ENCODE measurements around the gene ERG28. TPM values are rescaled to one million over a fixed set of nuclear protein-coding genes. Genes with fewer than 3 reads are reported as not detected.

ERG28 gene
- total and polyA plus RNA-seq, 2 of the 13 experiments (the other 11 are each of a cell fraction or from before 2014, with no cell fraction given) = 27.3 to 32.3 TPM

DNA sequence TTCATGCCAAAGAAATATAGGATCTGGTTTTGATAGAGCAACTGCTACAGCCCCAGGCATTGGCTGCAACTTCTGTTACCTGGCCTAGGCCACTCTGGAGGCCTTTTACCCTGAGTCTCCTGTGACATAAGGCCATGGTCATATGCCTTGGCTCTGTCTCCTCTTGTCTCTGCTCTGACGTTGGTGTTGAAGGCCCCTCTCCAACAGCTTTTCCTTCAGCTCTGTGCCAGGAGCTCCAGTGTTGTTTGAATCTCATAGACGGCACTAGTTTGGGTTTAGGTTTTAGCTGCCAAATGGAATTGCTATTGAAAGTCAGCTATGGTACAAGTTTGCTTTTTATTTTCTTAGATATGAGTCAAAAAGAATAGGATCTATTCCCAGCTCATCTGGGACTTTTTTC is 41.4 kb upstream of the ERG28 start:
- DNase-seq (ENCODE audit: low spot score) (no peak), ATAC-seq (no peak), FAIRE-seq (no peak)
- Histone ChIP-seq H3K9me3 (ENCODE audit: low read length) (no peaks in the 10 kb centered on the region), H3K4me3 (replicated peaks in 1 of 3; ENCODE audit: insufficient read depth in 1 of 3, low read depth in 2 of 3, low read length in 3 of 3) (no peak overlapping the region), H3K27me3 (ENCODE audit: control insufficient read depth in 1 of 2, insufficient read depth in 2 of 2, low read length in 2 of 2) (no peaks in the 10 kb centered on the region), H3K4me2 (ENCODE audit: low read depth, low read length) (no peak overlapping the region), H3K27ac (ENCODE audit: extremely low read length, insufficient read depth, low read length) (no peak overlapping the region), H3K79me2 (ENCODE audit: insufficient read depth, low read length) (no peaks in the 10 kb centered on the region), H3K9ac (ENCODE audit: insufficient read depth, low read depth, low read length) (no peak overlapping the region), H3K36me3 (replicated peaks in 1 of 2; ENCODE audit: control insufficient read depth in 1 of 2, insufficient read depth in 2 of 2, low read length in 2 of 2) (peaks cover 8 to 47% of the 10 kb centered on the region in 2 experiments; a peak in 4 of 5 replicates), H2AFZ (ENCODE audit: low read length) (no peak overlapping the region), H4K20me1 (ENCODE audit: insufficient read depth, low read length) (no peaks in the 10 kb centered on the region), H3K4me1 (ENCODE audit: insufficient read depth, low read length) (no peaks in the 10 kb centered on the region)
- CTCF ChIA-PET (ENCODE audit: low intra/inter-chr PET ratio, low total read pairs) = no interaction called here
- POLR2A ChIA-PET = no interaction called here
- WGBS (ENCODE audit: low lambda C conversion rate) = 100% methylated on average over 2 of the region's 2 CpGs
- intact Hi-C loops (cut with micrococcal nuclease; ENCODE audit: unreplicated experiment) (no loop called here), in situ Hi-C loops (cut with HindIII; ENCODE audit: extremely low pct_ligation_motif_present, low pct_unique_long_range_greater_than_20kb) (loop anchor here (25.0 kb wide), 1 partner anchor 685 kb away; the partner anchor contains the start of gene ESRRB)
- BruUV-seq (replicated peaks) = no TSS peak
- TF ChIP-seq, protein P1, sequence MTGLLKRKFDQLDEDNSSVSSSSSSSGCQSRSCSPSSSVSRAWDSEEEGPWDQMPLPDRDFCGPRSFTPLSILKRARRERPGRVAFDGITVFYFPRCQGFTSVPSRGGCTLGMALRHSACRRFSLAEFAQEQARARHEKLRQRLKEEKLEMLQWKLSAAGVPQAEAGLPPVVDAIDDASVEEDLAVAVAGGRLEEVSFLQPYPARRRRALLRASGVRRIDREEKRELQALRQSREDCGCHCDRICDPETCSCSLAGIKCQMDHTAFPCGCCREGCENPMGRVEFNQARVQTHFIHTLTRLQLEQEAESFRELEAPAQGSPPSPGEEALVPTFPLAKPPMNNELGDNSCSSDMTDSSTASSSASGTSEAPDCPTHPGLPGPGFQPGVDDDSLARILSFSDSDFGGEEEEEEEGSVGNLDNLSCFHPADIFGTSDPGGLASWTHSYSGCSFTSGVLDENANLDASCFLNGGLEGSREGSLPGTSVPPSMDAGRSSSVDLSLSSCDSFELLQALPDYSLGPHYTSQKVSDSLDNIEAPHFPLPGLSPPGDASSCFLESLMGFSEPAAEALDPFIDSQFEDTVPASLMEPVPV (CRISPR knock-in tag; IDR thresholded peaks at IDR 0.05) = no peak
- TF ChIP-seq GMEB2 (CRISPR knock-in tag; IDR thresholded peaks at IDR 0.05; ENCODE audit: low read depth) = no peak
- no peak for TF ChIP-seq ZNF30 (CRISPR knock-in tag; IDR thresholded peaks at IDR 0.05)
- no peak for TF ChIP-seq ZNF709 (CRISPR knock-in tag; IDR thresholded peaks at IDR 0.05)
- TF ChIP-seq ZNF510 (CRISPR knock-in tag; IDR thresholded peaks at IDR 0.05; ENCODE audit: low read depth) = no peak
- TF ChIP-seq, protein P2, sequence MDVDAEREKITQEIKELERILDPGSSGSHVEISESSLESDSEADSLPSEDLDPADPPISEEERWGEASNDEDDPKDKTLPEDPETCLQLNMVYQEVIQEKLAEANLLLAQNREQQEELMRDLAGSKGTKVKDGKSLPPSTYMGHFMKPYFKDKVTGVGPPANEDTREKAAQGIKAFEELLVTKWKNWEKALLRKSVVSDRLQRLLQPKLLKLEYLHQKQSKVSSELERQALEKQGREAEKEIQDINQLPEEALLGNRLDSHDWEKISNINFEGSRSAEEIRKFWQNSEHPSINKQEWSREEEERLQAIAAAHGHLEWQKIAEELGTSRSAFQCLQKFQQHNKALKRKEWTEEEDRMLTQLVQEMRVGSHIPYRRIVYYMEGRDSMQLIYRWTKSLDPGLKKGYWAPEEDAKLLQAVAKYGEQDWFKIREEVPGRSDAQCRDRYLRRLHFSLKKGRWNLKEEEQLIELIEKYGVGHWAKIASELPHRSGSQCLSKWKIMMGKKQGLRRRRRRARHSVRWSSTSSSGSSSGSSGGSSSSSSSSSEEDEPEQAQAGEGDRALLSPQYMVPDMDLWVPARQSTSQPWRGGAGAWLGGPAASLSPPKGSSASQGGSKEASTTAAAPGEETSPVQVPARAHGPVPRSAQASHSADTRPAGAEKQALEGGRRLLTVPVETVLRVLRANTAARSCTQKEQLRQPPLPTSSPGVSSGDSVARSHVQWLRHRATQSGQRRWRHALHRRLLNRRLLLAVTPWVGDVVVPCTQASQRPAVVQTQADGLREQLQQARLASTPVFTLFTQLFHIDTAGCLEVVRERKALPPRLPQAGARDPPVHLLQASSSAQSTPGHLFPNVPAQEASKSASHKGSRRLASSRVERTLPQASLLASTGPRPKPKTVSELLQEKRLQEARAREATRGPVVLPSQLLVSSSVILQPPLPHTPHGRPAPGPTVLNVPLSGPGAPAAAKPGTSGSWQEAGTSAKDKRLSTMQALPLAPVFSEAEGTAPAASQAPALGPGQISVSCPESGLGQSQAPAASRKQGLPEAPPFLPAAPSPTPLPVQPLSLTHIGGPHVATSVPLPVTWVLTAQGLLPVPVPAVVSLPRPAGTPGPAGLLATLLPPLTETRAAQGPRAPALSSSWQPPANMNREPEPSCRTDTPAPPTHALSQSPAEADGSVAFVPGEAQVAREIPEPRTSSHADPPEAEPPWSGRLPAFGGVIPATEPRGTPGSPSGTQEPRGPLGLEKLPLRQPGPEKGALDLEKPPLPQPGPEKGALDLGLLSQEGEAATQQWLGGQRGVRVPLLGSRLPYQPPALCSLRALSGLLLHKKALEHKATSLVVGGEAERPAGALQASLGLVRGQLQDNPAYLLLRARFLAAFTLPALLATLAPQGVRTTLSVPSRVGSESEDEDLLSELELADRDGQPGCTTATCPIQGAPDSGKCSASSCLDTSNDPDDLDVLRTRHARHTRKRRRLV (CRISPR knock-in tag; IDR thresholded peaks at IDR 0.05) = no peak
- TF ChIP-seq BORCS8-MEF2B (CRISPR knock-in tag; IDR thresholded peaks at IDR 0.05) = no peak
- TF ChIP-seq ZBTB33 (CRISPR knock-in tag; IDR thresholded peaks at IDR 0.05) = no peak
- no peak for TF ChIP-seq ZBTB43 (CRISPR knock-in tag; conservative IDR thresholded peaks at IDR 0.05)
- no peak for TF ChIP-seq ETV5 (CRISPR knock-in tag; IDR thresholded peaks at IDR 0.05; ENCODE audit: borderline replicate concordance)

Data from HepG2 (cell line).